GM23338 (cell line): Measurements from ENCODE around the gene ABHD6. TPM values are rescaled to one million over a fixed set of nuclear protein-coding genes. Genes with fewer than 3 reads are reported as not detected.

Source experiments
- ATAC-seq: fragments of 200-7000 bp; cut with Tn5 transposase; 3 replicates; pipeline ENCODE4 v1.9.1; 2020
- DNase-seq: peaks from one replicate; pipeline ENCODE4 v3.0.0-alpha.2; 2015; ENCODE audit warnings: low spot score
- H2AFZ ChIP-seq: fragments of 200-600 bp; sonication (generic); 2 replicates; pipeline ENCODE4 v1.8.0; 2016; ENCODE audit warnings: antibody characterized with exemption, mild to moderate bottlenecking, moderate library complexity
- H3F3A ChIP-seq: fragments of 200-600 bp; sonication (generic); replicated peaks from 2 replicates; pipeline ENCODE4 v1.8.0; 2017; ENCODE audit warnings: antibody characterized with exemption, mixed run types, low read depth
- H3K27ac ChIP-seq: fragments of 200-600 bp; sonication (generic); 2 replicates; pipeline ENCODE4 v1.6.1; 2016; ENCODE audit warnings: low read depth
- H3K27me3 ChIP-seq: fragments of 200-600 bp; sonication (generic); 2 replicates; pipeline ENCODE4 v1.8.0; 2016; ENCODE audit warnings: mild to moderate bottlenecking, mixed run types, moderate library complexity; ENCODE audit not compliant: insufficient read depth
- H3K36me3 ChIP-seq: fragments of 200-600 bp; sonication (generic); 2 replicates; pipeline ENCODE4 v1.8.0; 2016; ENCODE audit warnings: mild to moderate bottlenecking; ENCODE audit not compliant: insufficient read depth
- H3K4me1 ChIP-seq: fragments of 200-600 bp; sonication (generic); 2 replicates; pipeline ENCODE4 v1.8.0; 2016; ENCODE audit warnings: mild to moderate bottlenecking, moderate library complexity; ENCODE audit not compliant: insufficient read depth
- H3K4me2 ChIP-seq: fragments of 200-600 bp; sonication (generic); 2 replicates; pipeline ENCODE4 v1.7.1; 2017; ENCODE audit warnings: mixed run types
- H3K4me3 ChIP-seq: fragments of 200-600 bp; sonication (generic); 2 replicates; pipeline ENCODE4 v1.6.1; 2016; ENCODE audit warnings: mixed run types
- H3K79me2 ChIP-seq: fragments of 200-600 bp; sonication (generic); replicated peaks from 2 replicates; pipeline ENCODE4 v1.8.0; 2017; ENCODE audit warnings: mild to moderate bottlenecking; ENCODE audit not compliant: insufficient read depth
- H3K9me2 ChIP-seq: fragments of 200-600 bp; sonication (generic); 2 replicates; pipeline ENCODE4 v1.8.0; 2017; ENCODE audit not compliant: insufficient read depth
- H4K20me1 ChIP-seq: fragments of 200-600 bp; sonication (generic); replicated peaks from 2 replicates; pipeline ENCODE4 v1.8.0; 2017; ENCODE audit warnings: mild to moderate bottlenecking; ENCODE audit not compliant: insufficient read depth
- H3K27ac Mint-ChIP-seq: 2 replicates; pipeline ENCODE4 v1.8.0; 2020; ENCODE audit warnings: inconsistent platforms, mild to moderate bottlenecking, moderate library complexity, mixed read lengths
- H3K27me3 Mint-ChIP-seq: 3 replicates; pipeline ENCODE4 v1.8.0; 2022; ENCODE audit warnings: low read depth, mild to moderate bottlenecking, moderate library complexity, mixed read lengths, inconsistent platforms; ENCODE audit not compliant: insufficient read depth, poor library complexity
- H3K36me3 Mint-ChIP-seq: 3 replicates; pipeline ENCODE4 v1.8.0; 2021; ENCODE audit warnings: low read depth, mild to moderate bottlenecking, inconsistent platforms, moderate library complexity, mixed read lengths
- H3K4me1 Mint-ChIP-seq: 3 replicates; pipeline ENCODE4 v1.8.0; 2020; ENCODE audit warnings: mild to moderate bottlenecking, inconsistent platforms, mixed read lengths
- H3K4me3 Mint-ChIP-seq: 3 replicates; pipeline ENCODE4 v1.8.0; 2021; ENCODE audit warnings: moderate library complexity, mild to moderate bottlenecking, inconsistent platforms, mixed read lengths
- H3K9me3 Mint-ChIP-seq: 3 replicates; pipeline ENCODE4 v1.8.0; 2020; ENCODE audit warnings: moderate library complexity, mild to moderate bottlenecking, inconsistent platforms, mixed read lengths
- CREB1 ChIP-seq: fragments of 250-450 bp; sonication (Bioruptor Pico); IDR thresholded peaks from 2 replicates; pipeline ENCODE4 v1.5.0; 2020; ENCODE audit warnings: low read depth, mild to moderate bottlenecking, moderate library complexity
- EZH2 ChIP-seq: fragments of 200-600 bp; sonication (generic); IDR thresholded peaks from one replicate; pipeline ENCODE4 v1.8.0; 2017; ENCODE audit warnings: antibody characterized with exemption, mild to moderate bottlenecking, low read depth; ENCODE audit not compliant: unreplicated experiment
- EZH2phosphoT487 ChIP-seq: fragments of 200-600 bp; sonication (generic); IDR thresholded peaks from one replicate; pipeline ENCODE4 v1.8.1; 2018; ENCODE audit warnings: antibody characterized with exemption; ENCODE audit not compliant: unreplicated experiment
- JUNB ChIP-seq: IDR thresholded peaks from one replicate; pipeline ENCODE4 v1.6.1; 2016; ENCODE audit warnings: antibody characterized with exemption; ENCODE audit not compliant: unreplicated experiment
- POLR2AphosphoS5 ChIP-seq: IDR thresholded peaks from 2 replicates; pipeline ENCODE4 v1.6.1; 2016; ENCODE audit warnings: antibody characterized with exemption, low read depth
- STAT1 ChIP-seq: IDR thresholded peaks from one replicate; pipeline ENCODE4 v1.6.1; 2016; ENCODE audit warnings: antibody characterized with exemption; ENCODE audit not compliant: unreplicated experiment
- ZNF114 ChIP-seq: fragments of 250-450 bp; sonication (Bioruptor Pico); IDR thresholded peaks from 2 replicates; pipeline ENCODE4 v1.5.0; 2020; ENCODE audit warnings: mild to moderate bottlenecking, moderate library complexity
- ZNF331 ChIP-seq: fragments of 250-450 bp; sonication (Bioruptor Pico); IDR thresholded peaks from 2 replicates; pipeline ENCODE4 v1.5.0; 2020; ENCODE audit warnings: low read depth, mild to moderate bottlenecking, moderate library complexity
- polyA plus RNA-seq: library from polyadenylated mRNA; unstranded; fragments of >200 nt; fragmentation: Nextera tagmentation; extraction: Ambion mirVana; gene quantifications from 2 replicates; pipeline ENCODE4 v1.2.1, GENCODE V29; 2016
- total RNA-seq: library from RNA; depleted of rRNA; stranded (reverse); fragments of >200 nt; shearing (Covaris generic); gene quantifications from 2 replicates; pipeline ENCODE4 v1.2.3, GENCODE V29; 2014
- TF ChIP-seq, protein P1 (sequence below): IDR thresholded peaks from 2 replicates; pipeline ENCODE4 v1.6.1; 2016; ENCODE audit warnings: antibody characterized with exemption
- TF ChIP-seq, protein P2 (sequence below), 2 experiments: fragments of 200-600 bp in 1 of 2; sonication (generic) in 1 of 2; conservative IDR thresholded peaks; 2 replicates each; pipeline versions ENCODE4 v1.5.1 to v1.6.1; 2016 to 2017; ENCODE audit warnings: antibody characterized with exemption in 2 of 2, low read depth in 2 of 2, mild to moderate bottlenecking in 2 of 2, moderate library complexity in 1 of 2
- TF ChIP-seq, protein P3 (sequence below): IDR thresholded peaks from one replicate; pipeline ENCODE4 v1.6.1; 2018; ENCODE audit warnings: antibody characterized with exemption; ENCODE audit not compliant: unreplicated experiment

The ABHD6 gene
- total and polyA plus RNA-seq, 2 experiments from 2014 or later: 3.7 to 5.5 TPM

DNA sequence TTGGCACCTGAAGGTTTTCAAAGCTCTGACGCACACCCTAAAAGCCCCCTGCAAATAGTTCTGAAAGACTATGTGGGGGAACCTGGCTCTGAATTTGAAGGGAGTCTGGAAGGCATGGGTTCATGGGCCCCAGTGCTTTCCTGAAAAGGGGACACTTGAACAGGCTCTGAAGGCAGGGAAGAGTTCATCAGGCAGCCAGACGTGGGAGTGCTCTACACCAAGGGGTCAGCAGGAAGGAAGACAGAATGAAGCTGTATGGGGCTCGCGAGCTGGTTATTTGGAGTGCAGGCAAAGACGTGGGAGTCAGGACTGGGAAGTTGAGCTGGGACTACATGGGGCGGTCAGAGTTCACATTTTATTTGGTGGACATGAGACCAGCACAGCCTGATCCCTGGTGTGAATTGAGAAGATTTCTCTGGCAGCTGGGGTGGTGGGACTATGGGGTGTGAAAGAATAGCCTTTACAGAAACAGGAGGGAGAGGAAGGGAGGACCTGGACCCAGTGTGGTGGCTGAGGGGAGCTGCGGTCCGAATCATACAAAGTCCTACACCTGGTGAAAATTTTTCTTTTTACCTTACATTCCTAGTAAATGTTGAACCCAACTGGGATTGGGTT lies 12.6 kb downstream of the ABHD6 start (continued):
- TF ChIP-seq STAT1 (no peak), ZNF331 (no peak), POLR2AphosphoS5 (no peak), JUNB (no peak), EZH2phosphoT487 (no peak), ZNF114 (no peak)
- TF ChIP-seq, protein P1, sequence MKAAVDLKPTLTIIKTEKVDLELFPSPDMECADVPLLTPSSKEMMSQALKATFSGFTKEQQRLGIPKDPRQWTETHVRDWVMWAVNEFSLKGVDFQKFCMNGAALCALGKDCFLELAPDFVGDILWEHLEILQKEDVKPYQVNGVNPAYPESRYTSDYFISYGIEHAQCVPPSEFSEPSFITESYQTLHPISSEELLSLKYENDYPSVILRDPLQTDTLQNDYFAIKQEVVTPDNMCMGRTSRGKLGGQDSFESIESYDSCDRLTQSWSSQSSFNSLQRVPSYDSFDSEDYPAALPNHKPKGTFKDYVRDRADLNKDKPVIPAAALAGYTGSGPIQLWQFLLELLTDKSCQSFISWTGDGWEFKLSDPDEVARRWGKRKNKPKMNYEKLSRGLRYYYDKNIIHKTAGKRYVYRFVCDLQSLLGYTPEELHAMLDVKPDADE: no peak
- TF ChIP-seq, protein P2, sequence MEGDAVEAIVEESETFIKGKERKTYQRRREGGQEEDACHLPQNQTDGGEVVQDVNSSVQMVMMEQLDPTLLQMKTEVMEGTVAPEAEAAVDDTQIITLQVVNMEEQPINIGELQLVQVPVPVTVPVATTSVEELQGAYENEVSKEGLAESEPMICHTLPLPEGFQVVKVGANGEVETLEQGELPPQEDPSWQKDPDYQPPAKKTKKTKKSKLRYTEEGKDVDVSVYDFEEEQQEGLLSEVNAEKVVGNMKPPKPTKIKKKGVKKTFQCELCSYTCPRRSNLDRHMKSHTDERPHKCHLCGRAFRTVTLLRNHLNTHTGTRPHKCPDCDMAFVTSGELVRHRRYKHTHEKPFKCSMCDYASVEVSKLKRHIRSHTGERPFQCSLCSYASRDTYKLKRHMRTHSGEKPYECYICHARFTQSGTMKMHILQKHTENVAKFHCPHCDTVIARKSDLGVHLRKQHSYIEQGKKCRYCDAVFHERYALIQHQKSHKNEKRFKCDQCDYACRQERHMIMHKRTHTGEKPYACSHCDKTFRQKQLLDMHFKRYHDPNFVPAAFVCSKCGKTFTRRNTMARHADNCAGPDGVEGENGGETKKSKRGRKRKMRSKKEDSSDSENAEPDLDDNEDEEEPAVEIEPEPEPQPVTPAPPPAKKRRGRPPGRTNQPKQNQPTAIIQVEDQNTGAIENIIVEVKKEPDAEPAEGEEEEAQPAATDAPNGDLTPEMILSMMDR (conservative IDR thresholded peaks at IDR 0.05; ENCODE audit: low read depth in 2 of 2): no peak

DNA sequence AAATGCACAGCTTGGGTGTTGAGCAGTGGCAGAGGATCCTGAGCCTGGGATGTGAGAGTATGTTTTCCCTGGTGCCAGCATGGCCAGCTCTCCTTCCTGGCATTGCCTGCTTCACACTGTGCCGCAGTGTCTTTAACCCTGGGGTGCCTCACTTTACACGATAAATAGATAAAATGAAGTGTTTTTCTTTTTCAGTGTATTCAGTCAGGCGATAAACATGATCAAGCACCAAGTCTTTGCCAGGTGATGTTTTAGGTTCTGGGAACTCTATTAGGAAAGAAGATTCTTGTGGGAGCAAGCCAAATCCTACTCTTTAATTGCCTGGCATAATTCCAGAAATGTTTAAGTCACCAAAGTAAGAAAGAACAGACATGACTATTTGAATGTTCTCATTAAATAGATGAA lies 14.0 kb downstream of the ABHD6 start:
- no peaks in the 10 kb centered on the region for H3K79me2 ChIP-seq
- Mint-ChIP-seq H3K36me3 (no peaks in the 10 kb centered on the region), H3K27me3 (peaks cover 1% of the 10 kb centered on the region), H3K4me3 (no peak overlapping the region), H3K4me1 (peaks cover 9% of the 10 kb centered on the region; the same call in 2 of the 3 replicates), H3K27ac (no peak overlapping the region), H3K9me3 (no peaks in the 10 kb centered on the region)
- DNase-seq (no peak), ATAC-seq (no peak)
- TF ChIP-seq POLR2AphosphoS5: no peak
- no peak for TF ChIP-seq EZH2
- TF ChIP-seq EZH2phosphoT487: no peak
- no peak for TF ChIP-seq CREB1 (CRISPR knock-in tag)
- TF ChIP-seq, protein P3, sequence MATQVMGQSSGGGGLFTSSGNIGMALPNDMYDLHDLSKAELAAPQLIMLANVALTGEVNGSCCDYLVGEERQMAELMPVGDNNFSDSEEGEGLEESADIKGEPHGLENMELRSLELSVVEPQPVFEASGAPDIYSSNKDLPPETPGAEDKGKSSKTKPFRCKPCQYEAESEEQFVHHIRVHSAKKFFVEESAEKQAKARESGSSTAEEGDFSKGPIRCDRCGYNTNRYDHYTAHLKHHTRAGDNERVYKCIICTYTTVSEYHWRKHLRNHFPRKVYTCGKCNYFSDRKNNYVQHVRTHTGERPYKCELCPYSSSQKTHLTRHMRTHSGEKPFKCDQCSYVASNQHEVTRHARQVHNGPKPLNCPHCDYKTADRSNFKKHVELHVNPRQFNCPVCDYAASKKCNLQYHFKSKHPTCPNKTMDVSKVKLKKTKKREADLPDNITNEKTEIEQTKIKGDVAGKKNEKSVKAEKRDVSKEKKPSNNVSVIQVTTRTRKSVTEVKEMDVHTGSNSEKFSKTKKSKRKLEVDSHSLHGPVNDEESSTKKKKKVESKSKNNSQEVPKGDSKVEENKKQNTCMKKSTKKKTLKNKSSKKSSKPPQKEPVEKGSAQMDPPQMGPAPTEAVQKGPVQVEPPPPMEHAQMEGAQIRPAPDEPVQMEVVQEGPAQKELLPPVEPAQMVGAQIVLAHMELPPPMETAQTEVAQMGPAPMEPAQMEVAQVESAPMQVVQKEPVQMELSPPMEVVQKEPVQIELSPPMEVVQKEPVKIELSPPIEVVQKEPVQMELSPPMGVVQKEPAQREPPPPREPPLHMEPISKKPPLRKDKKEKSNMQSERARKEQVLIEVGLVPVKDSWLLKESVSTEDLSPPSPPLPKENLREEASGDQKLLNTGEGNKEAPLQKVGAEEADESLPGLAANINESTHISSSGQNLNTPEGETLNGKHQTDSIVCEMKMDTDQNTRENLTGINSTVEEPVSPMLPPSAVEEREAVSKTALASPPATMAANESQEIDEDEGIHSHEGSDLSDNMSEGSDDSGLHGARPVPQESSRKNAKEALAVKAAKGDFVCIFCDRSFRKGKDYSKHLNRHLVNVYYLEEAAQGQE: no peak
- H3K4me3 ChIP-seq: no peak overlapping the region
- H3K36me3 ChIP-seq: no peaks in the 10 kb centered on the region
- H3K4me1 ChIP-seq: no peaks in the 10 kb centered on the region
- no peak overlapping the region for H3K4me2 ChIP-seq
- H2AFZ ChIP-seq: no peak overlapping the region
- H3K27ac ChIP-seq: no peak overlapping the region
- H3K27me3 ChIP-seq: no peaks in the 10 kb centered on the region
- H3F3A ChIP-seq: no peaks in the 10 kb centered on the region
- no peaks in the 10 kb centered on the region for H4K20me1 ChIP-seq
- no peaks in the 10 kb centered on the region for H3K9me2 ChIP-seq
